Frontal cortex (tissue), 4 donors: ENCODE measurements around the gene TMEM54. TPM values are rescaled to one million over a fixed set of nuclear protein-coding genes. Genes with fewer than 3 reads are reported as not detected.

Experiments used
- DNase-seq, 2 donors: peaks; one replicate each; pipeline ENCODE4 v3.0.0; 2012; ENCODE audit warnings: low spot score in 2 of 2
- FAIRE-seq: peaks from 2 replicates; lab custom pipeline; 2012; peaks lifted over from hg19 to GRCh38; lab: Jason Lieb, UNC
- total RNA-seq: library from RNA; depleted of rRNA; stranded (reverse); fragments of >200 nt; gene quantifications from one replicate; pipeline ENCODE4 v1.2.3, GENCODE V29; 2014
- donor health status: control.
- donor health status: control.
- donor health status: control.

Gene TMEM54, protein sequence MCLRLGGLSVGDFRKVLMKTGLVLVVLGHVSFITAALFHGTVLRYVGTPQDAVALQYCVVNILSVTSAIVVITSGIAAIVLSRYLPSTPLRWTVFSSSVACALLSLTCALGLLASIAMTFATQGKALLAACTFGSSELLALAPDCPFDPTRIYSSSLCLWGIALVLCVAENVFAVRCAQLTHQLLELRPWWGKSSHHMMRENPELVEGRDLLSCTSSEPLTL
- total RNA-seq = 2.0 TPM

DNA sequence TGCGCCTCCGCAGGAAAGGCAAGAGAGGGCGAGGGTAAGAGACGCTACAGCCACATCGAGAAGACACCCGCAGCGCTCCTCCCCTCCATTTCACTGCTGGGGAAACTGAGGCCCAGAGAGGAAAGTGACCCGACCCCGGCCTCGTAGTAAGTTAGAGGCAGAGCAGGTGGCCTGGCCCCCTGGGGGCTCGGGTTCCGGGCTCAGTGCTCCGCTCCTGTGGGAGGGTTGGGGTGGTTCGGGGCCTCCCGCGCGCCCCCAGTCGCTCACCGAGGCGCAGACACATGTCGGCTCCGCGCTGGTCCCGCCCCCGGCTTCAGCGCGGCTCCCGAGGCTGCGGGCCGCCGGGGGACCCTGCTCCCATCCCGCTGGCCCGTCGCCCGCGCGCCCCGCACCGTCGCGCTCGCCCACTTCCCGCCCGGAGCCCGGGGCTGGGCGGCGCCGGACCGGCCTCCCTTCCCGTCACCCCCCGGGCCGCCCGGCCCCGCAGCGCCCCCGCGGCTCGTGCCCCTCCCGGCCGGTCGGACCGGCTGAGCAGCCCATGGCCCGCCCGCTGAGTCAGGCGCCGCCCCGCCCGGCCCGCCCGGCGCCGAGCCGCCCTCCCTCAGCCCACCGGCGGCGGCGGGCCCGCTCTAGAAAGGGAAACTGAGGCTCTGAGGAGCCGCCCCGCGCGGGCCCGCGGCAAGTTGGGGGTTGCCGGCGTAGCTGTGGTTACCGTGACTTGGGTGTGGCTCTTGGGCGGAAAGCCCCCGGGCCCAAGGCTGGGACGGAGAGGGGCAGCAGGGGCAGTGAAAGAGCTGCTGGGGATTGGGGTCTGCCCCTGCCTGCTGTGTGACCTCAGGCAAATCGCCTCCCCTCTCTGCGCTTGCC is at the start of gene TMEM54:
Gene TMEM54 (minus strand): TSS at position 434 of the 867 bp plus-strand sequence. CDS start 151 bp downstream, at position 283.
- DNase-seq (peak; percentile 81 to 86), FAIRE-seq (no peak)

DNA sequence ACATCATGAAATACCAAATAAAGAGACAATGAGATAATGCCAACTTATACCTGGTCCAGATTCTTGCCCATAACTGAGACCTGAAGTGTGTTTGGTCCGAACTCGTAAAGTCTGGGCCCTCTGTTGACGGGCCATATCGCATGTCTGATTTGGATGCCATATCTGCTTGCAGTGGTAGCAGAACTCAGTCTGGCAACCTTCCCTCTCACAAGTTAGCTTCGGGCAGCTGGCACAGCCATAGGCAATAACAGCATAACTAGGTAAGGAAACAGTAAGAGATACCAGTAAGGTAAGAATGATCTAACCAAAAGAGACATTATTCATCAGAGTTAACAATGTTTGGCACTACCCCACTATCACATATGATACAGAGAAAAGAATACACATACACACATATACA is 48.3 kb upstream of the TMEM54 start:
- FAIRE-seq (no peak), DNase-seq (no peak)

DNA sequence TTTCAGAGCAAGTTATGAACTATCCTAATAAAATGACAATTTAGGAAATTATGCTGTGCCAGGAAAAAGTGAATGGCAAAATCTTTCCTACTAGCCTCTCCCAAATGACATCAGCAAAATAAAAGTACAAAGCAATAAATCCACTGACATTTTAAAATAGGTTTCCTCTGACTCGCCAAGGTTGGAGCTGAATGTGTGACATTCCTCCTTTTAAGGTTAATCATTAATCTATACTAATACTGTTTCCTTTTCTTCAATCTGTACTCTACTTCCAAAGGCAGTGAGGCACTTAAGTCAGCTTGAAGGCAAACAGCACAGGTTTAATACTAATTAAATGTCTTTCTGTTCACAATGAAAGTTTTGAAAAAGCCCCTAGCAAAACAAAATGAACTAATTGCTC is 47.7 kb upstream of the TMEM54 start:
- DNase-seq (no peak), FAIRE-seq (no peak)

DNA sequence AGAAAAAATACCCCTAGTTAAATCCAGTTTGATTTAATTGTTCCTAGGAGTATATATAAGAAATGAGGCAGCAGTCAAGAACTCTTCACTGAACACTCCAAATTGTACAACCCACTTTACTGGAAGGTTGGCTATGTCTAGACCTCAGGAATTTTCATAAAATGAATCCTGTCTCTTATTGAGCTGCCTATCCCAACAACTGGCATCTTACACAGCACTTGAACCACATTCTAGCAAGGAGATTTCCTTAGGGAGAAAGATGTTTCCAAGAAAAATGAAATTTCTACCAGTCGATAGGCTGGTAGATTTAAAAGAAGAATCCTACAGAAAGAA is 47.2 kb upstream of the TMEM54 start:
- FAIRE-seq (no peak), DNase-seq (no peak)

DNA sequence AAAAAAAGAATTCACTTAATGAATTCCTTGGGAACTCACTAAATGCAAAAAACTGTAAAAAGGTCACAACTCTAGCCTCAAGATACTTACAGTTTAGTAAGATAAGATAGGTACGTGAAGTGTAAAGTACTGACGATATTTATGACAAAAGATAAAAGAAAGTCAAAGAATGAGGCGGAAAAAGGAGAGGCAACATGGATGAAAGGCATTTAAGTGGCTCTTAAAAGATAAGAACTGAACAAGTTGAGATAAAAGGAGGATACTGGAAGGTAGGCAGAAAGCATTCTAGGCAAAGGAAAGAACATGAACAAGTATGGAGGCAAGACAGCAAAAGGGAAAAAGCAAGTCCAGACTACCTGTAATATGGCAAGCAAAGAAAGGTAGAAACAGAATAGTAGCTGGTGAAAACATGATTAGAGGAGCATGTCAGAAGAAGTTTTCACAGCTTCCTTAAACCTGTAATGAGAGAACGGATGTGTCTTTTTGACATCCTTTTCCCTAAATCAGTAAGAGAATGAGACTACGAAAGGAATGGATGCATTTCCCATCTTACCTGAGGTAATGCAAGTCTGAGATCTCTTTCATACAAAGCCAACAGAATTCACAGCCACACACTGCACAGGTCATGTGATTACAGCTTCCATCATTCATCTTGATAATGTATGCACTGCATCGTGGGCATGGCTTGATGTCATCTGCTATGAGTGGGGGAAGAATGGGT is 46.6 kb upstream of the TMEM54 start:
- DNase-seq = no peak
- FAIRE-seq = no peak

DNA sequence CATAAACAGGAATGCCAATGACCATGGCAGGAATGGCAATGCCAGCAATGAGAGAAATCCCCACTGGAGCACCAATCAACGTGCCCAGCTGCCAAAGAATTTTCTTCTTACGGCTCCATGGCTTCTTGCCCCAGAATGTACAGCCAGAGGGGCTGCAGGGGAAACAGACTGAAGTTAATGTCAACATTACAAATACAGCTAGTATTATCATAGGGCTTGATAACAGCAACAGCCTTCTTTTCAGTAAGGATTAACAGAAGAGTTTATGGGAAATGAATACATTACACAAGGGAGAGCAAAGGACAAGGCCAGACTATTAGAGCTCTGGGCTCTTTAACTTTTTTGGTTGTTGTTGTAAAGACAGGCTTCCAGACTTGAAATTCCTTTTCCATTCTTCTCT is 45.2 kb upstream of the TMEM54 start:
- DNase-seq (no peak), FAIRE-seq (no peak)

DNA sequence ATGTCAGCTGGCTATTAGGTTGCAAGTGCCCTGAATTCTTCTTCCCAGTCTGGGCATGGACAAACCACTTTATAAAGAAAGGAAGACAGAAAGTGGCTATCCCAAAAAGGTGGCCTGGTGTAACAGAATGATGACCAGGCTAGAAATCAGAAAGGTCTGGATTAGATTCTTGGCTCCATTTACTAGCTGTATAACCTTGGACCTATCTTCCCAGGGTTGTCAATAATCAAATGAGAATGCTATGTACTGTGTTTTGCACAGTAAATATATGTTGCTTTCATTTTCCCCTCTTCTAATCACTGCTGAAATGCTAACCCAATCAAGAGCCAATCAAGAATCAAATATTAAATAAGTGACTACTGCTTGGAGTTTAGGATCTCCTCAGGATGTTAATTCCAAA is 43.0 kb upstream of the TMEM54 start:
- no peak for FAIRE-seq

DNA sequence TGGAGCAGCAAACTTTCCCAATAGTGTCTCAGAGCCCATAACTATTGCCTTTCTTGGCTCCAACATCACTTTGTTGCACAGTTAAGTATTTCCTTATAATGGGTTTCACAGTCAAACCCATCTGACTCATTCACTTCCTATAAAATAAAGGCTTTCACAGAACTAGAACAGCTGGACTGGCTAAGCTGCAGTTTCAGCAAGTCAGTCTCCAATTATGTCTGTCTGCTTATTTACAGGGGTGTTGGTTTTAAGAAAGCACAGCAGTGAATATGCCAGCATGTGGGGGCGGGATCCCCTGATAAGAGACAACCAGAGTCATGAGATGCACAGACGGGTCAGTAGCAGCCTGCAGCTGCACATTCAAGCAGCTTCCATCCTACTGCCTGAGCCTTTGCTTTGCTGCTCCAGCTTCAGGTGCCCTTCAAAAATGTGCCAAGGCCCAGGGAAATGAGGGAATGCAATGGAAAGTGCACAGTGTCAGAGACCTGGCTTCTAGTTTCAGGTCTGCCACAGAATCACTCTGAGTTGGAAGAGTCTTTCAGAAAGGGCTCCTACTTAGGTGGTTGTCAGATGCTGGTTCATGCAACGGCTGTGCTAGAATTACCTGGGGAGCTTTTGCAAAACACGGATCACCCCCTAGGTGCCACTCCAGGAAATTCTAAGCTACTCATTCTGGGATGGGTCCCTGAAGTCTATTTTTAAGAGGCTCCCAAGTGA is 38.6 kb upstream of the TMEM54 start:
- FAIRE-seq (no peak), DNase-seq (no peak)

More for the DNA sequence above, 43.0 kb upstream of the TMEM54 start:
- DNase-seq = no peak

DNA sequence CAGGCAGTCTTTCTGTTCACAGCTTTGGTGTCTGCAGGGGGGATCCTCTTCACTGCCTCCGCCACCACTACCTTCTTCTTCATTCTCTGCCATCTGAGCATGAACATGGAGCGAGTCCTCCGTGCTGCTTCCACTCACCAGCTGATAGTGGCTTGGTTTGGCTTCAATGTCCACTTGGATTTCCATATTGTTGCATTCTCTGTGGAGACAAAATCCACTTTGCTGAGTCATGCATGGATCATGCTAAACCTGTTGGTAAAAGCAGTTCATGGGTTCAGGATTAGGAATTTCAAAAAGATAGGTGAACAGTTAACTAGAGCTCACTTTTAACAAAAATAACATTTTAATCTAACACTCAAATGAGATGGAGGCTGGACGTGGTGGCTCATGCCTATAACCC is 35.9 kb upstream of the TMEM54 start:
- DNase-seq (no peak), FAIRE-seq (no peak)

DNA sequence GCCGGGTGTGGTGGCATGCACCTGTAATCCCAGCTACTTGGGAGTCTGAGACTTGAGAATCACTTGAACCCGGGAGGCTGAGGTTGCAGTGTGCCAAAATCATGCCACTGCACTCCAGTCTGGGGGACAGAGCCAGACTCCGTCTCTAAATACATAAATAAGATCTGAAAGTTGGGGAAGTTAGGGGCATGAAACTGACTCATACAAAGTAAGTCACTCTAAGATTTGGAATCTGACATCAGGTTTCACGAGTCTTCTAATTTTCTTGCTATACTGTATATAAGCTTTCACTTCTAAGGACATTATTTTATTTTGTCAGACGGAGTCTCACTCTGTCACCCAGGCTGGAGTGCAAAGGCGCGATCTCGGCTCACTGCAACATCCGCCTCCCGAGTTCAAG is 33.3 kb upstream of the TMEM54 start:
- FAIRE-seq = no peak
- DNase-seq = no peak

DNA sequence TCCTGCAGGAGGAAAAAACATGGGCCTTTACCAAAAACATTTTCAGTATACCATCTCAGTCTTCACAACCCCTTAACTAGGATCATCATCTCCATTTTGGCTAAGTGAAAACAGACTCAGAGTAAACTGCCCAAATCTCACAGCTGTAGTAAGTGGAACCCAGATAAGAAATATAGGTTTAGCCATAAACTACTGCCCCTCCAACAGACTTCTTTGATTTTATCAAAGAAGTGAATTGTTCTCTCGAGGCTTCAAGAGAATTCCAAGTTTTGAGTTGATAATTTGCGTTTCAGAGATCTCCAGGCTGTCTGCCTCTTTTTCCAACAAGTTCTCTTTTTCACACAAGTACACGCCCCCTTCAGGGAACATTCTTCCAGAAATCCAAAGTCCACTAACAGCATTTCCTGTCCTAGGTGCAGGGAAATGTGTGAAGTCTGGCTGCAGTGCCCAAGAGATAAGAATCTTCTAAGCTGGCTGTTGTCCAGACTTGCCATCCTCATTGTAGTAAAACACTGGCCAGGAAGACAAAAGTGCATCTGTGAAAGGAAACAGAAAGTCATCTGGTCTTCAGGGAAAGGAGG is 32.6 kb upstream of the TMEM54 start:
- DNase-seq = no peak
- FAIRE-seq = no peak

DNA sequence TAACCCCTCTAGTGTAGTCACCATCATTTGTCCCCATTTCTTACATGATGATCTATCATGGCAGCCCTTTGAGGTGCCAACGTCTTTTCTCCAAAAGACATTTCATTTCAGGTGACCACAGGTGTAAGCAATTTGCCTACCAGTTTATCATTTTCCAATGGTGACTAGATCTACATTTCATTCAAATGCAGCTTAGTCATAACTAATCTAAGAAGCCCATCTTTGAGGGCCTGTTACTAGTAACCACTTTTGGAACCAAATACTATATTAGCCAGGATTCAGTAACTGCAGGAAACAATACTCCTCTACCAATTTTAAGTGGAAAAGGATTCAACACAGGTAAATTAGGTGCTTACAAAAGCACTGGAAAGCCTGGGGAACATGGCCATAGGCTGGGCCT is 30.6 kb upstream of the TMEM54 start:
- FAIRE-seq = no peak

DNA sequence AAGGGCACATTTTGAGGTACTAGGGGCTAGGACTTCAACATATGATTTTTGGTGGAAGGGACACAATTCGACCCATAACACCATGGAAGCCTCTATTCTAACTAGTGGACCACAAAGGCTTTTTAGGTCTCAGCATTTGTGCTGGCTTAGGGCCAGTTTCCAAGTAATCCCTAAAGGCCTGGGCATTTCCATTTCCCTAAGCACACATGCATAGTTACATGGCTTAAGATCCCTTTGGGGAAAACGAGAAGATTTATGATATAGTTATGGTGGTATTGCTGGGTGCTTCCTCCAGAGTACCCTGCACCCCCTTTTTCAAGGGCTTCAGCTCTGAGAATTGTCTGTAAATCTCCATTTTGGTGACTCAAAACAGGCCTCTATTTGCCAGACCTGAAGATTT is 28.2 kb upstream of the TMEM54 start:
- DNase-seq (no peak), FAIRE-seq (no peak)

More for the DNA sequence above, 30.6 kb upstream of the TMEM54 start:
- no peak for DNase-seq

DNA sequence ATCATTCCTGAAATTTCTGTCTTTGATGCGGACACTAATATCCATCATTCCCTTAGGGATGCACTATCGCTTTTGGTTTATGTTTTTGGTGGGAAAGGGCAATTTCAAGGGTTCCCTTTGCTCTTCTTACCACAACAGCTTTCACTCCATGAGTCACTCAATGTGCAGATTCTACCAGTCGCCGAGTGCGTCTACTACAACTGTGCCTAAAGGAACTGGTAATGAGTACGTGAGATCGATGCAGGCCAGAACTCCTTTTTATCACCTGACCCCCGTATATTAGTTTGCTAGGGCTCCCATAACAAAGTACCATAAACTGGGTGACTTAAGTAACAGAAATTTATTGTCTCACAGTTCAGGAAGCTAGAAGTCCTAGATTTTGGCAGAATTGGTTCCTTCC is 27.5 kb upstream of the TMEM54 start:
- FAIRE-seq = no peak

DNA sequence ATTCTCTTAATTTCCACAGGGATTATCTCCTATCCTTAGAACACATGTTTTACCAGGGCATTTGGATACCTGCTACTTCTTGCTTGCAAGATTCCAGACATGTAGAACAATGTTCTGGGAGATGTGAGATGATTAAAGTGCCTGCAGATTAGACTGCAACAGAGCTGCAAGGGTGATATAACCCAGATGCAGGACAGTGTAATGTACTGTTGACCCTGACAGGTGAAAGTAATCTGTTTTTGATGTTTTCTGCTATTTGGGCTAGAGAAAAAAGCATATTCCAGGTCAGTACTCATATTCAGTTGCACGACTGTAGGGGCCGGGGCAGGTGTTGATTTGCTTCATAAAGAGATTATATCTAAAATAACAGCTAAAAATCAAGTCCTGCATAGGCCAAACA is 27.1 kb upstream of the TMEM54 start:
- no peak for FAIRE-seq
- no peak for DNase-seq

More for the DNA sequence above, 27.5 kb upstream of the TMEM54 start:
- DNase-seq = no peak

DNA sequence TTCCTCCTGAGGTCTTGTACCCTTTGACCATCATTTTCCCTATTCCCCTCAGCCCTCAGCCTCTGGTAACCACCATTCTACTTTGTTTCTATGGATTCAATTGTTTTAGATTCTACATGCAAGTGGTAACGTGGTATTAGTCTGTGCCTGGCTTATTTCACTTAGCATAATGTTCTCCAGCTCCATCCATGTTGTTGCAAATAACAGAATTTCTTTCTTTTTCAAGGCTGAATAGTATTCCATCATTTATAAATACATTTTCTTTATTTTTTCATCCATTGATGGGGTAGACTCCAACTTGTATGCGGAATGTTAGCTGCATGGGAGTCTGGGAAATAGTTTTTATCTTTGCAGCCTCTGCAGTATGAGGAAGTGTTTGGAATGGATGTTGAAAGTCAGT is 26.3 kb upstream of the TMEM54 start:
- no peak for DNase-seq
- no peak for FAIRE-seq

DNA sequence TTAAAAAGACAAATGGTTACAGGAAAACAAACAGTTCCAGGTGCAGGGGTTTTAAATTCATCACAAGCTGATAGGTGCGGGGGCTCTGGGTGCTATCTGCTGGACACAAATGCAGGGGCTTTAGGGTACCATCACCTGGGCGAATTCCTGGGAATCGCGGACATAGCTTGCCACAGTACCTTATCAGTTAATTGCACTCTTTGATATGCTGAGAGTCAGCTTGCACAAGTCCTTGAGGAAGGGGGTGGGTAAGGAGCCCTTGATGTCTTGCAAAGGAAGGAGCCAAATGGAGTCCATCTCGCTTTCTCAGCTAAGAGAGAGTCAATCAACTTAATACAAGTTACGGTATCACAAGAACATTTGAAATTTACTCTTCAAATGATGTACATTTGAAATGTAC is 25.4 kb upstream of the TMEM54 start:
- FAIRE-seq (no peak), DNase-seq (no peak)

DNA sequence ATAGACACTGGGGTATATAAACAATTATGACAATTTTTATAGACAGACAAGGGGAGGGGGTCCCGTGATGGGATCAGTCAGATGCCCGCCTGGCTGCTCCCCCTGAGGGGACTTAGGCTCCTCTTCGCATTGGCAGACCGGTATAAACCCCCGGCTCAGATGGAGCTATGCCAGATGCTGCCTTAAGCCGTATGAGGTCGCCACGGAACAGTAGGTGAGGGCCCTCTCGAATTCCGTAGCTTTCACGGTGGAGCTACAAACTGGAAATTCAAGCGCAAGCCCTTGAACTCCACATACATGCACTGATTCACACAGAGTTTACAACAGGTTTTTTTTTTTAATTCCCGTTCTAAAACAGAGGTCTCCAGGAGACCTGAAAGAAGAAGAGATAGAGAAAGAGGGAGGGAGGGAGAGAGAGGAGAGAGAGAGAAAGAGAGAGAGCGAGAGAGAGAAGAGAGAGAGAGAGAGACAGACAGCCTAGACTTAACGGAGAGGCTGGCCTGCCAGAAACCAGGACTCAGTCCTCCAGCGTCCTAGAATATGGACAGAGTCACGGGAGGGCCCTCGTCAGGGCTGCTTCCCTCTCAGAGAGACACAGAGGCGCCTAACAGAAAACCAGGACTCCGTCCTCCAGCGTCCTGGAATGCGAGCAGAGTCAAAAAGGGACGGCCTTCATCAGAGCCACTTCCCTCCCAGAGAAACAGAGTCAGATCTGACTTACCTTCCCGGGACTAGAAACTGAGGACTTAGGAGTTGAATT is 24.4 kb upstream of the TMEM54 start:
- DNase-seq = no peak

DNA sequence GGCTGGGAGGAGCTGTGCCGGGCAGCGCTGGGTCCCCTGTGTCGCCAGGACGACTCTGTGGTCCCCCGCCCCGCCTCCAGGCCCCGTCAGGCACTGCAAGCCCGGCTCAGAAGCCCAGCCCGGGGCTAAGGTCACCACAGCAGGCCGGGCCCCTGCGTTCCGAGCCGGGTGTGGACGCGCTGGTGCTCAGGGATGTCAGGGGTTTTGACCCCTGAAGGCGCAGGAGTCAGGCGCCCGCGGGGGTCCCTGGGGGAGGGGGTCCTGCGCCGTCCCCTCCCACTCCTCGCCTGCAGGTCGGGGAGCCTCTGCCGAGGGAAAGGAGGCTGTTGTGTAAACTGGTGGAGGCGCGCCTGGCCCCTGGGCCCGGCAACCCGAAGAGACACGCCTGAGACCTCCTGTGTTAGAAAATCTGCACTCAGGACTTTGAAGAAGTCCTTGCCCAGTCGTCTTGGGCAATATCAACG is 23.7 kb upstream of the TMEM54 start:
- no peak for FAIRE-seq

More for the DNA sequence above, 24.4 kb upstream of the TMEM54 start:
- FAIRE-seq = no peak

More for the DNA sequence above, 23.7 kb upstream of the TMEM54 start:
- no peak for DNase-seq
